ENCODE data around the gene ASTN1. TPM values are rescaled to one million over a fixed set of nuclear protein-coding genes. Genes with fewer than 3 reads are reported as not detected.

Gene ASTN1
- polyA plus RNA-seq, 1 of the 3 experiments (the other 2 are of a cell fraction), result 0.13 TPM

GRCh38 chr1:176880955-176881595 lies 283.4 kb downstream of the ASTN1 start (continued):
- peak; percentile 87 for TF ChIP-seq SMC3 (IDR thresholded peaks at IDR 0.05; ENCODE audit: low read depth, low read length)
- no peak for TF ChIP-seq YY1 (IDR thresholded peaks at IDR 0.05; ENCODE audit: low read depth)
- TF ChIP-seq ELF1 (IDR thresholded peaks at IDR 0.05), result no peak
- TF ChIP-seq POLR2AphosphoS5 (IDR thresholded peaks at IDR 0.05; ENCODE audit: low read depth, low read length), result no peak
- TF ChIP-seq GATA2 (CRISPR knock-in tag; IDR thresholded peaks at IDR 0.05), result no peak
- TF ChIP-seq FOXM1 (IDR thresholded peaks at IDR 0.05; ENCODE audit: low read depth), result no peak
- no peak for TF ChIP-seq JUND (IDR thresholded peaks at IDR 0.05)
- no peak for TF ChIP-seq TCF12 (IDR thresholded peaks at IDR 0.05)
- TF ChIP-seq EP300 (IDR thresholded peaks at IDR 0.05; ENCODE audit: borderline replicate concordance in 1 of 2, low read depth in 1 of 2, low read length in 1 of 2), result no peak

- Histone ChIP-seq H3K36me3 (replicated peaks in 1 of 2; ENCODE audit: control insufficient read depth in 1 of 2, insufficient read depth in 2 of 2, low read length in 1 of 2) (no peaks in the 10 kb centered on the region), H3K4me1 (ENCODE audit: control insufficient read depth in 1 of 2, insufficient read depth in 2 of 2, low read depth in 1 of 2, low read length in 1 of 2) (peaks cover 0 to 4% of the 10 kb centered on the region in 2 experiments; a peak in 1 of 4 replicates), H3K9ac (no peak overlapping the region), H3K9me2 (no peaks in the 10 kb centered on the region), H3K27ac (ENCODE audit: low read depth in 2 of 2, low read length in 1 of 2) (no peak overlapping the region), H3F3A (replicated peaks; ENCODE audit: insufficient read depth) (no peaks in the 10 kb centered on the region), H3K4me2 (no peak overlapping the region), H3K9me3 (no peaks in the 10 kb centered on the region), H3K27me3 (ENCODE audit: insufficient read depth) (no peaks in the 10 kb centered on the region), H3K4me3 (ENCODE audit: low read depth in 2 of 2, low read length in 1 of 2) (no peak overlapping the region), H3K79me2 (ENCODE audit: insufficient read depth) (no peaks in the 10 kb centered on the region), H2AFZ (ENCODE audit: low read depth) (no peak overlapping the region), H4K20me1 (ENCODE audit: insufficient read depth) (no peaks in the 10 kb centered on the region)
- DNase-seq, result no peak
- TF ChIP-seq MAX (IDR thresholded peaks at IDR 0.05; ENCODE audit: low read depth) (no peak), NRF1 (IDR thresholded peaks at IDR 0.05; ENCODE audit: low read depth, low read length) (no peak), SIN3A (IDR thresholded peaks at IDR 0.05; ENCODE audit: borderline replicate concordance, low read depth, low read length) (no peak), SMC3 (IDR thresholded peaks at IDR 0.05; ENCODE audit: low read depth, low read length) (no peak), TAF1 (IDR thresholded peaks at IDR 0.05; ENCODE audit: borderline replicate concordance, low read depth, low read length) (no peak), FOSL2 (IDR thresholded peaks at IDR 0.05; ENCODE audit: borderline replicate concordance, low read depth) (no peak), RAD21 (IDR thresholded peaks at IDR 0.05; ENCODE audit: low read length) (no peak), NFIC (IDR thresholded peaks at IDR 0.05; ENCODE audit: borderline replicate concordance) (no peak), ZBTB33 (IDR thresholded peaks at IDR 0.05; ENCODE audit: borderline replicate concordance, low read depth) (no peak), MEF2A (IDR thresholded peaks at IDR 0.05; ENCODE audit: borderline replicate concordance, low read depth) (no peak), JUND (IDR thresholded peaks at IDR 0.05) (no peak)
- ChIA-PET CTCF (interaction anchor here (0.6 to 3.7 kb wide), 44 partner anchors 9 to 1734 kb away, joined by 3 to 69 read pairs (median 4); no protein-coding TSS in a partner anchor), POLR2A (interaction anchor here (0.8 kb wide), 1 partner anchor 1720 kb away, joined by 3 read pairs; no protein-coding TSS in a partner anchor)
- WGBS (ENCODE audit: low lambda C conversion rate), result 73% methylated on average over 10 of the region's 13 CpGs
These were observed 284.5 kb downstream of the ASTN1 start for GRCh38 chr1:176879784-176880620.
